ENCODE data around the gene ALKBH3. TPM values are rescaled to one million over a fixed set of nuclear protein-coding genes. Genes with fewer than 3 reads are reported as not detected.

The ALKBH3 gene
- total and polyA plus RNA-seq, 8 donors = 13.9 to 29.1 (median 17.5) TPM

DNA sequence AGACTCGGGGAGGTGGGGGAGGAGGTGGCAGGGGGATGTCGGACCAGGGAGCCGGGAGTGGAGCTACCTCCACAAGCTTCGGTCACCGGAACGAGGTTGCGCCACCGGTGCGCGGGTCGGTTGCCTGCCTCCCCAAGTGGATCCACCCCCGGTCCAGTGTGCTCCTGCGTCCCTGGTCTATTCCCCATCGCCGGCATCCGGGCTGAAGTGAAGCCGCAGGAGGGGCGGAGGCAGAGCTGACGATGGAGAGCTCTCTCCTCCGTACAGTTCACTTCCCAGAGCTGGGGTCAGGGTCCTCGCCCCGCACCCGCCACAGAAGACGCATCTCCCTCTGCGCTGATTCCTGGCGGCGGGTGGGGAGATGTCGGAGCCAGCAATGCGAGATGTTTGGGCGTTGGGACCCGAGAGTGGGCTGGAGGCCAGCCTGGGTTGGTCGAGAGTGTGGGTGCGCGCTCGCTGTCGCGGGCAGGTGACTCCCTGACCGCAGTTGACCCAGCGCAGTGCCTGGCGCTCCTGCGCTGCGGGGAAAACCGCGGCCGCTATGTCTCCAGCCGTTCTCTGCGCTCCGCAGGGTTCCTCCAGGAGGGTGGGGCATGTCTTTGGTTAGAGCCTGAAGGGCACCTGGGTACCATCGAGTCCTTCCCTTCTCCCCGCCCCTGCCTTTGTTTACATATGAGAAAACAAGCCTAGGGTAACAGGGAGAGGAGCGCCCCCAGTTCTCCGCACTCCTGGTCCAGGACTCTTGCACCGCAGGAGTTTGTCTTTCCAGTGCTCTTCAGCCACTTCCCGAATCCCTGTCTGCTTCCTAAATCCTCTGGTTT lies 63.5 kb downstream of the ALKBH3 start:
- Histone ChIP-seq H3K9me3 (no peaks in the 10 kb centered on the region), H3K36me3 (no peaks in the 10 kb centered on the region), H3K4me3 (peak overlapping the region in 3 of 4 donors; percentile 40 to 61 (median 42)), H3K27ac (peak overlapping the region in 2 of 4 donors; percentile 33 to 67), H3K4me1 (peaks cover 0 to 7% (median 6%) of the 10 kb centered on the region in 3 donors), H3K27me3 (peaks cover 0 to 15% (median 0%) of the 10 kb centered on the region in 4 donors)
- 2 to 3% methylated on average over 52 to 54 of the region's 54 CpGs for WGBS, 2 donors
- intact Hi-C loops (cut with DNase I) = no loop called here
- DNase-seq = peak in 1 of 6 donors; percentile 78
- TF ChIP-seq CTCF (IDR thresholded peaks at IDR 0.05) = no peak
- ATAC-seq = peak in 3 of 4 donors; percentile 17 to 50 (median 33)
- FAIRE-seq = no peak

- peak; percentile 60 to 79 (median 68) for ATAC-seq
- intact Hi-C loops (cut with DNase I) = no loop called here
- peak; percentile 37 to 71 (median 64) for TF ChIP-seq CTCF (IDR thresholded peaks at IDR 0.05)
- peaks cover 0 to 7% (median 6%) of the 10 kb centered on the region in 3 donors for H3K4me1 ChIP-seq
- peak overlapping the region in 2 of 4 donors; percentile 33 to 67 for H3K27ac ChIP-seq
- no peak for FAIRE-seq
- H3K9me3 ChIP-seq = no peaks in the 10 kb centered on the region
- peak; percentile 39 to 96 (median 72) for DNase-seq
- peak overlapping the region in 1 of 4 donors; percentile 61 for H3K4me3 ChIP-seq
- H3K27me3 ChIP-seq = peaks cover 0 to 15% (median 0%) of the 10 kb centered on the region in 4 donors
- no peaks in the 10 kb centered on the region for H3K36me3 ChIP-seq
- 9 to 12% methylated on average over 16 of the region's 16 CpGs for WGBS, 2 donors
Measured at GRCh38 chr11:43944761-43945311, 64.2 kb downstream of the ALKBH3 start.

- no peak for TF ChIP-seq CTCF (IDR thresholded peaks at IDR 0.05)
- Histone ChIP-seq H3K4me3 (no peak overlapping the region), H3K36me3 (no peaks in the 10 kb centered on the region), H3K27ac (no peak overlapping the region), H3K9me3 (no peaks in the 10 kb centered on the region), H3K27me3 (peaks cover 0 to 8% (median 0%) of the 10 kb centered on the region in 4 donors), H3K4me1 (peaks cover 0 to 7% (median 6%) of the 10 kb centered on the region in 3 donors)
- no peak for DNase-seq
- no peak for ATAC-seq
- intact Hi-C loops (cut with DNase I) = no loop called here
- 62 to 69% methylated on average over 9 of the region's 9 CpGs for WGBS, 2 donors
- no peak for FAIRE-seq
Measured at GRCh38 chr11:43947003-43947500, 66.4 kb downstream of the ALKBH3 start.

- no peak overlapping the region for H3K27ac ChIP-seq
- H3K27me3 ChIP-seq = peaks cover 0 to 8% (median 0%) of the 10 kb centered on the region in 4 donors
- H3K9me3 ChIP-seq = no peaks in the 10 kb centered on the region
- no peak for TF ChIP-seq CTCF (IDR thresholded peaks at IDR 0.05)
- no peak for DNase-seq
- ATAC-seq = no peak
- H3K4me1 ChIP-seq = peaks cover 0 to 7% (median 6%) of the 10 kb centered on the region in 3 donors
- no peaks in the 10 kb centered on the region for H3K36me3 ChIP-seq
- FAIRE-seq = no peak
- intact Hi-C loops (cut with DNase I) = no loop called here
- 80 to 90% methylated on average over 1 of the region's 1 CpG for WGBS, 2 donors
- H3K4me3 ChIP-seq = no peak overlapping the region
Measured at GRCh38 chr11:43947815-43948214, 67.2 kb downstream of the ALKBH3 start.
